WERI-Rb-1 (cell line): ENCODE results near the gene ANTKMT.
A peak's percentile ranks its signal among the peaks of the same experiment; 100 is the strongest.
"Not testable (repeated sequence)": the region's sequence is repeated elsewhere in the genome, so short reads cannot be mapped to it uniquely, and the experiment has no call there.

Experiments
- DNase-seq: peaks from one replicate; pipeline ENCODE4 v3.0.0-alpha.2; 2020
- H3K27ac ChIP-seq: fragments of 250-450 bp; sonication (Bioruptor Pico); 2 replicates; pipeline ENCODE4 v1.5.1; 2020; ENCODE audit warnings: mild to moderate bottlenecking, moderate library complexity
- H3K27me3 ChIP-seq: fragments of 250-450 bp; sonication (Bioruptor Pico); 2 replicates; pipeline ENCODE4 v1.5.1; 2021; ENCODE audit warnings: mild to moderate bottlenecking, low read depth, moderate library complexity; ENCODE audit not compliant: insufficient read depth, severe bottlenecking
- H3K36me3 ChIP-seq: fragments of 250-450 bp; sonication (Bioruptor Pico); 2 replicates; pipeline ENCODE4 v1.5.1; 2020; ENCODE audit warnings: mild to moderate bottlenecking, moderate library complexity
- H3K4me3 ChIP-seq: 2 replicates; pipeline ENCODE4 v1.5.1; 2011; ENCODE audit warnings: low read depth, mild to moderate bottlenecking, control low read depth, low read length
- H3K9me3 ChIP-seq: fragments of 250-450 bp; sonication (Bioruptor Pico); 2 replicates; pipeline ENCODE4 v1.5.1; 2021; ENCODE audit warnings: mild to moderate bottlenecking, moderate library complexity; ENCODE audit not compliant: severe bottlenecking
- TF ChIP-seq, protein P1 (sequence below): IDR thresholded peaks from 2 replicates; pipeline ENCODE4 v1.5.1; 2011; ENCODE audit warnings: low read depth, mild to moderate bottlenecking, control low read depth, inconsistent platforms, low read length

The ANTKMT gene

DNA sequence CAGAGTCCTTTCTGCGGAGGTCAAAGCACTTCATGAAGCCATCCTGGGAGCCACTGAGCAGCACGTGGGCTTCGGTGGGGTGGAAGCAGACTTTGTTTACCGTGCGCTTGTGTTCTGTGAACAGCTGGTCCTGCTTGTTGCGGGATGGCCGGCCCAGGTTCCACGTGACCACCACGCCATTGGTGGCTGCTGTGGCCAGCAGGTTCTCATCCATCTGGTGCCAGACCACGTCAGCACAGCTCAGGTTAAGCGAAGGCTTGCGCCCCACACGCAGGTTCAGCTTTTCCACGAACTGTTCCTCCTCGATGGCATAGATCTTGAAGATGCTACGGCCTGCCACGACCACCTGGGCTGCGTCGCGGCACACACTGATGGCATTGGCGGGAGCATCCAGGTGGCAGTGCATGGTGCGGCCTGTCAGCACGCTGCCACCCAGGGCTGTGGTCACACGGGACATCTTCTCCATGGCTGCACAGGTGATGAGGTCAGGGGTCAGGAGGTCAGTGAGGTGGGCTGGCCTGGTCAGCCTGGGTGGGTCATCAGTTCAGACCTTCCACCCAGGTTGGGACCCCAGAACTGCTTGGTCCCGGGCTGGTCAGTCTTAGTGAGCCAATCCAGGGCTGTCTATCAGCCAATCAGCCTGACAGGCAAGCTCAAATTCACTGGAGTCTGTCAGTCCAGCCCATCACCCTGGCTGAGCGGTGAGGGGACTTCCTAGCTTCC lies 31.6 kb upstream of the ANTKMT start:
- Histone ChIP-seq H3K27me3 (no peaks in the 10 kb centered on the region), H3K4me3 (peak overlapping the region; percentile 80), H3K36me3 (peaks cover 38% of the 10 kb centered on the region), H3K27ac (peak overlapping the region; percentile 92), H3K9me3 (no peaks in the 10 kb centered on the region)
- TF ChIP-seq, protein P1, sequence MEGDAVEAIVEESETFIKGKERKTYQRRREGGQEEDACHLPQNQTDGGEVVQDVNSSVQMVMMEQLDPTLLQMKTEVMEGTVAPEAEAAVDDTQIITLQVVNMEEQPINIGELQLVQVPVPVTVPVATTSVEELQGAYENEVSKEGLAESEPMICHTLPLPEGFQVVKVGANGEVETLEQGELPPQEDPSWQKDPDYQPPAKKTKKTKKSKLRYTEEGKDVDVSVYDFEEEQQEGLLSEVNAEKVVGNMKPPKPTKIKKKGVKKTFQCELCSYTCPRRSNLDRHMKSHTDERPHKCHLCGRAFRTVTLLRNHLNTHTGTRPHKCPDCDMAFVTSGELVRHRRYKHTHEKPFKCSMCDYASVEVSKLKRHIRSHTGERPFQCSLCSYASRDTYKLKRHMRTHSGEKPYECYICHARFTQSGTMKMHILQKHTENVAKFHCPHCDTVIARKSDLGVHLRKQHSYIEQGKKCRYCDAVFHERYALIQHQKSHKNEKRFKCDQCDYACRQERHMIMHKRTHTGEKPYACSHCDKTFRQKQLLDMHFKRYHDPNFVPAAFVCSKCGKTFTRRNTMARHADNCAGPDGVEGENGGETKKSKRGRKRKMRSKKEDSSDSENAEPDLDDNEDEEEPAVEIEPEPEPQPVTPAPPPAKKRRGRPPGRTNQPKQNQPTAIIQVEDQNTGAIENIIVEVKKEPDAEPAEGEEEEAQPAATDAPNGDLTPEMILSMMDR: no peak
- DNase-seq: no peak

DNA sequence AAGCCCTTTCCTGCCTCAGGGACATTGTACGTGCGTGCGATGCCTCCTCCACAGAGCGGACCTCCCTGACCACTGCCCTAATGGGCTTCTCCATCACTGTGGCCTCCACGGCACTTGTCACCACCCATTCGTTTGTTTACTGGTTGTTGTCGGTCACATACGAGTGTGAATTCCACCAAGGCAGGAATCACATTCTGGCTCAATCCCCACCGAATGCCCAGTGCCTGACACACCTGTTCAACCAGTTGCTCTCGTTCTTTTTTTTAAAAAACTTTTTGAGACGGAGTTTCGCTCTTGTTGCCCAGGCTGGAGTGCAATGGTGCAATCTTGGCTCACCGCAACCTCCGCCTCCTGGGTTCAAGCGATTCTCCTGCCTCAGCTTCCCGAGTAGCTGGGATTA lies 29.7 kb upstream of the ANTKMT start:
- H3K27me3 ChIP-seq, H3K27ac ChIP-seq, H3K4me3 ChIP-seq, DNase-seq, H3K9me3 ChIP-seq: not testable (repeated sequence)
- H3K36me3 ChIP-seq: peaks cover 28% of the 10 kb centered on the region

DNA sequence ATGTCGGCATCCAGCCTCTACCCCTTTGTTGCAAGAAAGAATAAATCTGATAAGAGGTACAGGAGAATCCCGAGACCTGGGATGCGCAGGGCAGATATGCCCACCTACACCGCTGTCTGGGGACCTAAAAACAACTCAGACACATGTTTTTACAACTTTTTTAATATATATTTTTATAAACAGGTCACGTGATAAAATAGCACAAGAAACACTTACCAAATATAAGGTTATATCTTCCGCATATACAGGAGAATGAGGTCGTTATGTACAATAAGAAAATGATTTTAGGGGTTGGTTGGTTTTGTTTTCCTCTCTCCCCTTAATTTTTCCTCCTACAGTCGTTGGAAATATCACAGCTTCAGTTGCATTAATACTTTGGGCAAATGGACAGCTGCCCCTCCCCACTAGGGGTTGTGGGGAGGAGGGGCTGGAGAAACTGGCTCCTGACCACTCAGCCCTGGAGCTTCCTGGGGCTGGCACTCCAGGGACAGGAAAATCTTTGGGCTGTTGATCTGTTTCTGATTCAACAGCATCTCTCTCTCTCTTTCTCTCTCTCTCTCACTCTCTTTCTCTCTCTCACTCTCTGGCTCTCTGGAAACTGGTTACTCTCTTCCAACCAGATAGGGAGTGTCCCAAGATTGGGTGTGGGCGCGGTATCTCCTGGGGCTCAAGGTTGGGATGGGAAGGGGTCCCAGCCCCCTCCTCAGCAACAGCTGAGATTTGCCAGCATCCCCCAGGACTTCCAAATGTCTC lies 28.4 kb upstream of the ANTKMT start:
- no peaks in the 10 kb centered on the region for H3K27me3 ChIP-seq
- H3K27ac ChIP-seq: no peak overlapping the region

DNA sequence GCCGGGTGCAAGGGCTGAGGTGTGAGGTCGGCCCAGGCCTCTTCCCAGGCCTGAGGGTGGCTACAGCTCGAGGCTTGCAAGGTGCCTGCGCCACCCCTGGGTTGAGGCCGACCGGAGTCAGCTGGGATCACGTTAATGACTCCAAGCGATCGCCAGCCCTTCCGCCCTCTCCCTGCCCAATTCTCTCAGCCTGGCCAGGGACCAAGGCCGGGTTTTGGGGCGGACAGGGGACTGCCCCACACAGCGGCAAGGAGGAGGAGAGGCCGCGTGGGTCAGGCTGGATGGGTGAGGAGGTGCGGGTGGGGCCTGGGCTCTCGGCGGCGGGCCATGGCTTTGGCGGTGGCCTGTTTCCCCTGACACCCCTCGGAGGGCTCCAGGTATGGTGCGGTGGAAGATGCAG lies 27.6 kb upstream of the ANTKMT start:
- no peak overlapping the region for H3K27ac ChIP-seq
- DNase-seq: no peak
- TF ChIP-seq, protein P1: no peak
- no peaks in the 10 kb centered on the region for H3K9me3 ChIP-seq
- no peak overlapping the region for H3K4me3 ChIP-seq
- no peaks in the 10 kb centered on the region for H3K27me3 ChIP-seq
- peaks cover 11% of the 10 kb centered on the region for H3K36me3 ChIP-seq

More for the DNA sequence above, 28.4 kb upstream of the ANTKMT start:
- TF ChIP-seq, protein P1: no peak
- Histone ChIP-seq H3K9me3 (no peaks in the 10 kb centered on the region), H3K4me3 (no peak overlapping the region), H3K36me3 (peaks cover 15% of the 10 kb centered on the region)
- DNase-seq: no peak

DNA sequence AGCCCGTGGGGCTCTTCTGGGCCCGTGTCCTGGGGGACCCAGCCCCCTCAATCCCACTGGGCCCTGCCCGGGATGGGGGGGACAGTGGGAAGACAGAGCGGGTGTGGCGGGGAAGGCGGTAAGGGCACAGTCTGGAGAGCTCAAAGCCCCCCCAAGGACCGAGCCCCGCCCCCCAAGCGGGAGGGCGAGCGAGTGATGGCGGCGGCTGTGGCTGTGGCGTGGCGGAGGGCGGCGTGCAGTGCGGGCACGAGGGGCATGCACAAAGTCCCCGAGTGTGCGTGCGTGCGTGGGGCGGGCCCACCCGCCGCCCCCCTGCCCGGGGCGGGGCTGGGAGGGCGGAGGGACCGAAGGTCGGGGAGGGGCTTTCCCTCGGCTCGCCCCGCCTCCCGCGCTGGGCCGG lies 27.2 kb upstream of the ANTKMT start:
- Histone ChIP-seq H3K9me3 (no peaks in the 10 kb centered on the region), H3K27me3 (no peaks in the 10 kb centered on the region), H3K4me3 (no peak overlapping the region), H3K27ac (no peak overlapping the region), H3K36me3 (peaks cover 11% of the 10 kb centered on the region)
- TF ChIP-seq, protein P1: no peak
- DNase-seq: no peak

DNA sequence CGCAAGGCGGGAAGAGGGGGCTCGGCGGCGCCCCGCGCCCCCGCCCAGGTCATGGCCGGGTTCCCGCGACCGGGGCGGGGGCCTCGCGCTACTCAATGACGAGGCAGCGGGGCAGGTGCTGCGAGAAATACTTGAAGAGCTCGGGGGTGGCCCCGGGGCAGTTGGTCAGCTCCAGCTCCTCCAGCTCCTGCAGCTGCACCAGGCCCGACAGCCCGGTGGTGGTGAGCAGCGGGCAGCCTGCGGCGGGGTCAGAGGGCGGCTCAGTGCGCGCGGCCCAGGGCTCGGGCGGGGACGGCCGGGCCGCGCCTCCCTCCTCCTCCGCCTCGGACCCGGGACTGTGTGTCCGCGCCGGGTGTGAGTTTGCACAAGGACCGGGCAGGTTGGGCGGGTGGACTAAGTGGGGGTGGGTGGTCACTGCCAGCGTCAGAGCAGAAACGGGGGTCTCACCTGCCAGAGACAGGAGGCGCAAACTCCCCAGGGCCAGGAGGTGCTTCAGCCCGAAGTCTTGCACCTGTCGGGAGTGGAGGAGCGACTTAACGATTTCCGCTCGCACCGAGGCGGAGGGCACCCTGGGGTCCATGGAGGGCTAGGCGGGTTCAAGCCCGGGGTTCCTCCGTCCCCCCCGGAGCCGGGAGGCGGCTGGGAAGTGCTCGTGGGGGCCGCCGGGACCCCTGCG lies 26.6 kb upstream of the ANTKMT start:
- H3K9me3 ChIP-seq: no peaks in the 10 kb centered on the region
- no peak for DNase-seq
- no peak overlapping the region for H3K27ac ChIP-seq
- no peak overlapping the region for H3K4me3 ChIP-seq
- TF ChIP-seq, protein P1: no peak
- H3K36me3 ChIP-seq: peaks cover 11% of the 10 kb centered on the region
- no peaks in the 10 kb centered on the region for H3K27me3 ChIP-seq
